HG02642 (cell line): Measurements from ENCODE around the gene TMOD2.
A peak's percentile ranks its signal among the peaks of the same experiment; 100 is the strongest.

Experiments
- ATAC-seq: cut with Tn5 transposase; IDR thresholded peaks from one replicate; pipeline ENCODE4 v1.9.1; 2021; ENCODE audit warnings: mild to moderate bottlenecking; ENCODE audit not compliant: unreplicated experiment, poor library complexity

The TMOD2 gene

GRCh38 chr15:51806123-51806522 is 54.7 kb downstream of the TMOD2 start:
- no peak for ATAC-seq

- no peak for ATAC-seq
Observed at GRCh38 chr15:51809457-51809856, 58.1 kb downstream of the TMOD2 start.

GRCh38 chr15:51812598-51812997 is 61.2 kb downstream of the TMOD2 start:
- no peak for ATAC-seq

- ATAC-seq = no peak
Observed at GRCh38 chr15:51814606-51815005, 63.2 kb downstream of the TMOD2 start.

- ATAC-seq = no peak
Observed at GRCh38 chr15:51816611-51817010, 65.2 kb downstream of the TMOD2 start.

GRCh38 chr15:51818150-51818549 is 66.8 kb downstream of the TMOD2 start:
- ATAC-seq = no peak

GRCh38 chr15:51825698-51826097 is 74.3 kb downstream of the TMOD2 start:
- ATAC-seq = no peak

GRCh38 chr15:51828621-51829375 is 77.4 kb downstream of the TMOD2 start:
- ATAC-seq = no peak

GRCh38 chr15:51829376-51830275 is 78.2 kb downstream of the TMOD2 start, which contains the start of gene TMOD3:
Gene TMOD3 (plus strand): TSS chr15:51829653. CDS start chr15:51862885, 33,232 bp downstream.
- ATAC-seq = peak; percentile 91

GRCh38 chr15:51830276-51830806 is 78.9 kb downstream of the TMOD2 start:
- peak; percentile 8 for ATAC-seq

- no peak for ATAC-seq
Observed at GRCh38 chr15:51833772-51834171, 82.4 kb downstream of the TMOD2 start.

GRCh38 chr15:51837792-51838251 is 86.4 kb downstream of the TMOD2 start:
- ATAC-seq = peak; percentile 44

GRCh38 chr15:51838270-51838669 is 86.9 kb downstream of the TMOD2 start:
- no peak for ATAC-seq

- no peak for ATAC-seq
Observed at GRCh38 chr15:51840692-51841091, 89.3 kb downstream of the TMOD2 start.

- ATAC-seq = no peak
Observed at GRCh38 chr15:51841406-51842040, 90.1 kb downstream of the TMOD2 start.

GRCh38 chr15:51842265-51842664 is 90.9 kb downstream of the TMOD2 start:
- ATAC-seq = no peak

GRCh38 chr15:51842852-51843737 is 91.7 kb downstream of the TMOD2 start:
- no peak for ATAC-seq

GRCh38 chr15:51844747-51845426 is 93.5 kb downstream of the TMOD2 start:
- ATAC-seq = no peak

- no peak for ATAC-seq
Observed at GRCh38 chr15:51846066-51846462, 94.7 kb downstream of the TMOD2 start.
